Esophagus squamous epithelium (tissue), 5 donors: ENCODE measurements around the gene SSTR3. TPM values are rescaled to one million over a fixed set of nuclear protein-coding genes. Genes with fewer than 3 reads are reported as not detected.
"Not testable (repeated sequence)": the region's sequence is repeated elsewhere in the genome, so short reads cannot be mapped to it uniquely, and the experiment has no call there.

Experiments used
- DNase-seq: peaks from one replicate; lab custom pipeline; 2025; lab: John Stamatoyannopoulos, UW
- H3K27ac ChIP-seq, 4 donors: fragments of 200-600 bp; sonication (generic); one replicate each; pipeline ENCODE4 v1.5.1; 2016 to 2019; ENCODE audit warnings: mild to moderate bottlenecking in 1 of 4
- H3K27me3 ChIP-seq, 4 donors: fragments of 200-600 bp; sonication (generic); 1 replicate in 3 of 4; 2 replicates in 1 of 4; pipeline versions ENCODE4 v1.5.1 to v1.6.0; 2017 to 2021; ENCODE audit warnings: antibody characterized with exemption in 1 of 4
- H3K36me3 ChIP-seq, 3 donors: fragments of 200-600 bp; sonication (generic); one replicate each; pipeline ENCODE4 v1.5.1; 2016 to 2019
- H3K4me1 ChIP-seq, 3 donors: fragments of 200-600 bp; sonication (generic); one replicate each; pipeline ENCODE4 v1.5.1; 2017 to 2019
- H3K4me3 ChIP-seq, 4 donors: fragments of 200-600 bp; sonication (generic); 1 replicate in 3 of 4; 2 replicates in 1 of 4; pipeline ENCODE4 v1.5.1; 2016 to 2019; ENCODE audit warnings: mild to moderate bottlenecking in 2 of 4, moderate library complexity in 1 of 4
- H3K9me3 ChIP-seq, 3 donors: fragments of 200-600 bp; sonication (generic); one replicate each; pipeline ENCODE4 v1.5.1; 2016 to 2019
- POLR2A ChIP-seq, 4 donors: fragments of 450-650 bp; IDR thresholded peaks; one replicate each; pipeline ENCODE4 v1.6.1; 2017; ENCODE audit warnings: antibody characterized with exemption in 4 of 4, mild to moderate bottlenecking in 4 of 4, moderate library complexity in 3 of 4
- WGBS, 2 donors: methylation state at CpG; one replicate each; pipeline ENCODE4 v1.1.5; 2018; 5-methylcytosine and 5-hydroxymethylcytosine counted together
- intact Hi-C: fragments of 100-400 bp; cut with DNase I; formaldehyde crosslinking; loops from one replicate; pipeline ENCODE4 v1.15.0; 2022
- total RNA-seq, 4 donors: library from RNA; depleted of rRNA; stranded (reverse); fragments of >200 nt; gene quantifications; one replicate each; pipeline ENCODE4 v1.1.0, GENCODE V29; 2016
- TF ChIP-seq, protein P1 (sequence below), 6 experiments: fragments of 450-650 bp in 4 of 6; fragments of 200-600 bp in 2 of 6; sonication (generic) in 2 of 6; IDR thresholded peaks; one replicate each; pipeline ENCODE4 v1.5.1; 2016 to 2019; ENCODE audit warnings: antibody characterized with exemption in 6 of 6, mild to moderate bottlenecking in 4 of 6, moderate library complexity in 4 of 6
- donor health status: DM: yes; HTN: yes; CAD: no.

The SSTR3 gene
- total RNA-seq, 4 donors from 2014 or later = not detected

DNA sequence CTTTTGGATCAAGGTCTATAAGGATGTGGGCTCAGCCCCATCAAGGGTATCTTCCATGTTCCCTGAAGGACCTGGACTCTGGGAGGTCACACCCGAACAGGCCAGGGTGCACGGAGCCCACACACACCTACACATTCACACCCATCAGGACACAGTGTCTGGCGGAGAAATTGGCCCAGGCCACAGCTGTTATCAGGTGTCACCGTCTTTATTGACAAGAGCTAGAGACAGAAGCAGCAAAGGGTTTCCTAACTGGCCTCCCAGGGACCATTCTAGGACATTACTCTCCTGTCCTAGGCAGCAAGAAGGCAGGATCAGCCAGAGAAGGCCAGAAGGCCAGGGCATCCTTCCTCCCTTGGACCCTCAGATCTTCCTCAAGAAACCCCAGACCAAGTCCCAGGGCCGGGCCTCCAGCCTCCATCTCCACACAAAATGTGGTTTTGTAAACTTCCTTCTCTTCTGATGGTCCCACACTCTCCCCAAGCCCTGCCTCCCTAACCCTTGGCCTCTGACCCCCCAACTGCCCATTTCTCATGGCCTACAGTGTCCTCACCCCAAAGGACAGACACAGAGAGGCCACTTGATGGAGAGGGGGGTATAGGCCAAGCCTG lies 8.1 kb downstream of the SSTR3 start:
- Histone ChIP-seq H3K27me3 (no peaks in the 10 kb centered on the region), H3K36me3 (no peaks in the 10 kb centered on the region), H3K9me3 (no peaks in the 10 kb centered on the region), H3K4me1 (peaks cover 4 to 6% (median 5%) of the 10 kb centered on the region in 3 donors), H3K27ac (no peak overlapping the region), H3K4me3 (no peak overlapping the region)
- intact Hi-C loops = loop anchor here (5.0 kb wide), 1 partner anchor 122 kb away; no protein-coding TSS in a partner anchor
- DNase-seq = no peak
- no peak for TF ChIP-seq POLR2A (IDR thresholded peaks at IDR 0.05)
- TF ChIP-seq, protein P1, sequence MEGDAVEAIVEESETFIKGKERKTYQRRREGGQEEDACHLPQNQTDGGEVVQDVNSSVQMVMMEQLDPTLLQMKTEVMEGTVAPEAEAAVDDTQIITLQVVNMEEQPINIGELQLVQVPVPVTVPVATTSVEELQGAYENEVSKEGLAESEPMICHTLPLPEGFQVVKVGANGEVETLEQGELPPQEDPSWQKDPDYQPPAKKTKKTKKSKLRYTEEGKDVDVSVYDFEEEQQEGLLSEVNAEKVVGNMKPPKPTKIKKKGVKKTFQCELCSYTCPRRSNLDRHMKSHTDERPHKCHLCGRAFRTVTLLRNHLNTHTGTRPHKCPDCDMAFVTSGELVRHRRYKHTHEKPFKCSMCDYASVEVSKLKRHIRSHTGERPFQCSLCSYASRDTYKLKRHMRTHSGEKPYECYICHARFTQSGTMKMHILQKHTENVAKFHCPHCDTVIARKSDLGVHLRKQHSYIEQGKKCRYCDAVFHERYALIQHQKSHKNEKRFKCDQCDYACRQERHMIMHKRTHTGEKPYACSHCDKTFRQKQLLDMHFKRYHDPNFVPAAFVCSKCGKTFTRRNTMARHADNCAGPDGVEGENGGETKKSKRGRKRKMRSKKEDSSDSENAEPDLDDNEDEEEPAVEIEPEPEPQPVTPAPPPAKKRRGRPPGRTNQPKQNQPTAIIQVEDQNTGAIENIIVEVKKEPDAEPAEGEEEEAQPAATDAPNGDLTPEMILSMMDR (IDR thresholded peaks at IDR 0.05) = no peak
- WGBS, 2 donors = 67 to 83% methylated on average over 1 to 5 of the region's 5 CpGs

DNA sequence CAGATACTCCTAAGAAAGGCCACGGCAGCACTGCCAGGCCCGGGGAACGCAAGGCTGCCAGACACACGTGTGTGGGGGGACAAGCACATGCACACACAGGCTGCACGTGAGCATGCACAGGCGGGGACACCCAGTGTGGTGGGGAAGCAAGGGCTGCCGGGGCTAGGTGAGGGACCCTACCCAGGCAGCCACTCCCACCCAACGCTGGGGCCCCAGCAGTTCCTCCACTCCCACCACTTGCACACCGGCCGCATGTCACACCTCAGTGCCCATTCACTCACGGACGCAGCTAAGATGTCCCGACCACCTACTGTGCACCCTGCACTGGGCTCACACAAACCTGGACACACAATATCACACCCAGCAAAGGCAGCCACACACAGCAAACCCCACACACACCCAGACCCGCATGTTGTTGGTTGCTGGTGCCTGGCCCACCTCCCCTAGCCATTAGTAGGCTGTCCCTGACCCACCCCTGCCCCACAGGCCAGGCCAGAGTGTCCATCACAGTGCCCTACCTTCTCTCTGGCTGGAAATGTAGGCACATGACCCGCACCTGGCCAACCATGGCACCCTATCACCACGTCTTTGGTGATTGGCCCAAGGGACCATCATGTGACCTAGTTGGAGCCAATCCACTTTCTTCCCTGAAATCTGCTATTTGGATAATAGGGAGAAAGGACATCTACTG lies 8.8 kb downstream of the SSTR3 start:
- Histone ChIP-seq H3K4me3 (no peak overlapping the region), H3K27ac (no peak overlapping the region), H3K4me1 (peaks cover 4 to 13% (median 5%) of the 10 kb centered on the region in 3 donors), H3K9me3 (no peaks in the 10 kb centered on the region), H3K36me3 (no peaks in the 10 kb centered on the region), H3K27me3 (no peaks in the 10 kb centered on the region)
- TF ChIP-seq, protein P1 (IDR thresholded peaks at IDR 0.05) = no peak
- TF ChIP-seq POLR2A (IDR thresholded peaks at IDR 0.05) = no peak
- no peak for DNase-seq
- intact Hi-C loops = loop anchor here (5.0 kb wide), 1 partner anchor 121 kb away; no protein-coding TSS in a partner anchor
- WGBS, 2 donors = 85 to 92% methylated on average over 6 to 14 of the region's 16 CpGs

DNA sequence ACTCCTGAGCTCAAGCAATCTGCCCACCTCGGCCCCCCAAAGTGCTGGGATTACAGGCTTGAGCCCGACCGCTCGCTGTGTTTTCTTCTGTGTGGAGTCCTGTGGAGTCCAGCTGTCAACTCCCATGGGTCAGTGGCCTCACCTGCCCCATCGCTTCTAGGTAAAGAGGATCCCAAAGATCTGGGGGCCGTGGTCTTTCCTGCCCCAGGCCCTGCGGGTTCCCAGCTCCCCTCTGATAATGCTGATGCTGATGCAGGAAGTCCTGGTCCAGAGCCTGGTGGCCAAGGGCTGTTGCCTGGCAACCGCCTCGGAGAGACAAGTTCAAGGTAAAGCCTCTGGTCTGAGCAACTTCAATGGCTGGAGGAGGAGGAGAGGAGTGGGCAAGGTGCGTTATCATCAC lies 9.6 kb downstream of the SSTR3 start:
- no peak overlapping the region for H3K27ac ChIP-seq
- intact Hi-C loops = loop anchor here (5.0 kb wide), 1 partner anchor 120 kb away; no protein-coding TSS in a partner anchor
- H3K4me3 ChIP-seq = no peak overlapping the region
- TF ChIP-seq POLR2A (IDR thresholded peaks at IDR 0.05) = no peak
- TF ChIP-seq, protein P1 (IDR thresholded peaks at IDR 0.05) = no peak
- H3K27me3 ChIP-seq = no peaks in the 10 kb centered on the region
- no peaks in the 10 kb centered on the region for H3K9me3 ChIP-seq
- DNase-seq = no peak
- no peaks in the 10 kb centered on the region for H3K36me3 ChIP-seq
- WGBS, 2 donors = 81 to 88% methylated on average over 2 to 8 of the region's 10 CpGs
- H3K4me1 ChIP-seq = peaks cover 10 to 21% (median 12%) of the 10 kb centered on the region in 3 donors

DNA sequence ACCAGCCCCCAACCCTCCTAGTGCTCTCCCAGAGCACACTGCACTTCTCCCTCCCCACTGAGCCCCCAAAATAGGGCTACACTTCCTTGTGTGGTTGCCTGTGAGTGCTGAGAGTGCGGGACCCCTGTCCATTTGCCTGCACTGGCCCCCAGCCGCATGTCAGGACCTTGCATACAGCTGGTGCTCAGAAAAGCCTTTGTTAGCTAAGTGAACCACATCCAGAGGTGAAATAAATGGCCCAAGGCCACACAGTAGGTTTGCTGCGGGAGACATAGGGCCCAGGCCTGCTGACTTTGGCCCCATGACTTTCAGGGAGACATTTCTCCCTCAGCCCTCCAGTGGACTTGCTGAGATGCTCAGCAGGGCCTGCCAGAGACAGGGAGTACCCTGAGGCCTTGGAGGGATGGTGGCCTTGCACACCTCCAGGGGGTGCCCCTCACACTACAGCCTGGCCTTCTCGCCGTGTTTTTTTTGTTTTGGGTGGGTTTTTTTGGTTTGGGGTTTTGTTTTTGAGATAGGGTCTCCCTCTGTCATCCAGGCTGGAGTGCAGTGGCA lies 10.2 kb downstream of the SSTR3 start:
- TF ChIP-seq, protein P1 (IDR thresholded peaks at IDR 0.05) = no peak
- TF ChIP-seq POLR2A (IDR thresholded peaks at IDR 0.05) = no peak
- DNase-seq = no peak
- H3K4me1 ChIP-seq = peaks cover 17 to 27% (median 18%) of the 10 kb centered on the region in 3 donors
- H3K27ac ChIP-seq = no peak overlapping the region
- 90 to 94% methylated on average over 2 to 5 of the region's 5 CpGs for WGBS, 2 donors
- intact Hi-C loops = loop anchor here (5.0 kb wide), 1 partner anchor 120 kb away; no protein-coding TSS in a partner anchor
- H3K36me3 ChIP-seq = no peaks in the 10 kb centered on the region
- no peak overlapping the region for H3K4me3 ChIP-seq
- no peaks in the 10 kb centered on the region for H3K27me3 ChIP-seq
- no peaks in the 10 kb centered on the region for H3K9me3 ChIP-seq

DNA sequence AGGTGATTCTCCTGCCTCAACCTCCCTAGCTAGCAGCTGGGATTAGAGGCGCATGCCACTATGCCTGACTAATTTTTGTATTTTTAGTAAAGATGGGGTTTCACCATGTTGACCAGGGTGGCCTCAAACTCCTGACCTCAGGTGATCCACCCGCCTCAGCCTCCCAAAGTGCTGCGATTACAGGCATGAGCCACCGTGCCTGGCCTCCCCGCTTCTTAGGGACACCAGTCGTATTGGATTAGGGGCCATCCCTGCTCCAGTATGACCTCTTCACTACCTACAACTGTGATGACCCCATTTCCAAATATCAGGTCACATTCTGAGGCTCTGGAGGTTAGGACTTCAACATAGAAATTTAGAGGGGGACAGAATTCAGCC lies 10.8 kb downstream of the SSTR3 start:
- H3K4me3 ChIP-seq, H3K9me3 ChIP-seq, H3K36me3 ChIP-seq, DNase-seq, H3K27ac ChIP-seq, H3K27me3 ChIP-seq: not testable (repeated sequence)
- 100% methylated on average over 2 to 6 of the region's 6 CpGs for WGBS, 2 donors
- intact Hi-C loops = loop anchor here (5.0 kb wide), 1 partner anchor 119 kb away; no protein-coding TSS in a partner anchor
- peaks cover 23 to 34% (median 25%) of the 10 kb centered on the region in 3 donors for H3K4me1 ChIP-seq
